HG02970 (cell line): ENCODE results near the gene KRT76.

Experiments used
- ATAC-seq: cut with Tn5 transposase; IDR thresholded peaks from one replicate; pipeline ENCODE4 v1.9.1; 2021; ENCODE audit warnings: mild to moderate bottlenecking, moderate library complexity, moderate number of reproducible peaks; ENCODE audit not compliant: unreplicated experiment, low FRiP score

KRT76 gene

DNA sequence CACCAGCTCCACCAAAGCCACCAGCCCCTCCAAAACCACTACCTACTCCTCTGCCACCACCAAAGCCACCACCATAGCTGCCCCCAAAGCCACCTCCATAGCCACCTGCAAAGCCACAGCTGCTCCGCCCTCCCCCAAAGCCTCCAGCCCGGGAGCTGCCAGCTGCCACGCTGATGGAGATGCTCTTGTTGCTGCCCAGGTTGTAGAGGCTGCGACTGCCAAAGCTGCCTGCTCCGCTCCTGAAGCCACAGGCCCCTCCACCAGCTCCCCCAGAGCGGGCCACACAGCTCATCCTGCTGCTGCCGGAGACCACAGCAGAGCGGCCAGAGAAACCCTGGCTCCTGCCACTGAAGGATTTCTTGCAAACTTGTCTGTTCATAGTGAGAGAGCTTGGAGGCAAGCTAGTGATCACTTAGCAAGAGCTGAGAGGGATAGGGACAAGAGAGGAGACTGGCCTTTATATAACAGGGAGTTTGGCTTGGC, at the start of gene KRT76:
Gene KRT76 (minus strand): TSS at position 433 of the 483 bp plus-strand sequence. CDS start 54 bp downstream, at position 379.
- no peak for ATAC-seq

DNA sequence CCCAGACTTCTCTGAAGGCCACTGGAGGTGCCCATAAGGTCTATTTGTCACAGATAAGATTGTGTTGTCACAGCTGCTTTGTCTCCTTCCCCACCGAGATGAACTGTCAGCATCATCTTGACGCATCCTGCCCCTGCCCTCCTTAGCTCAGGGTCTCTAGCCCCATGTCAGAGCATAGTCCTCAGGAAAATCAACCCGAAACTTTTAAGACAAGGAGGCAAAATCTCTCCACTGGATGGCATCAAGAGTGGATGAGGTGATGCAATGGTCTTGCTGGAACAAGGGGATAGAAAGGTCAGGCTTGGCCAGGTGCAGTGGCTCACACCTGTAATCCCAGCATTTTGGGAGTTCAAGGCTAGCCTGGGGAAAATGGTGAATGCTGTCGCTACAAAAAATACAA, 48.8 kb upstream of the KRT76 start:
- ATAC-seq: no peak

DNA sequence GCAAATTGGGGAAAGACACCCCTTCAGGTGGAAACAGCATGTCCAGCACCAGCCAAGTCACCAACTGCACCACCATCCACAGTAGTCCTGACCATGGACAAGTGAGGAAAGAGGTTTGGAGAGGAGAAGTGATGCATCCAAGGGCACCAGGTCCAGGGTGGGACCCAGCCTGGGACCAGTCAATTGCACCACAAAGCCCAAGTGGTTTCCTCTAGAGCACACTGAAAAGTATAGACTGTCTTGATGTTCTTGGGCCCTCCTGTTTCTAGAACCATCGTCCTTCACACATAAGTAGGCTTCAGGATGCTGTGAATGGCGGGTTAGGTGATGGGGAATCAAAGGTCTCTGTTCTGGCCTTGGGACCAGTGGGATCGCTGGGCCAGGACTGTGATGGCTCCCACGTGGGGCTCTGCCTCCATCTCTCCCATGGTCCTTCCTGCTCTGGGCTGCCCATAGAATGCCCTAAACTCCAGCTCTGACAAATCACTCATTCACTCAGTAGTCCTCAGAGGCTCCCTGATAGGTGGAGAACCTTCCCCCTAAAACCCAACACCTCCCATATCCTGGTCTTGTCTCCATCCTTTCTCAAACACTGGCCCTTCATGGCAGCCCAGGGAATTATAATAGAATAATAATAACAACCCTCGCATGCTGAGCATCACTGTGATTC, 47.7 kb upstream of the KRT76 start:
- no peak for ATAC-seq

DNA sequence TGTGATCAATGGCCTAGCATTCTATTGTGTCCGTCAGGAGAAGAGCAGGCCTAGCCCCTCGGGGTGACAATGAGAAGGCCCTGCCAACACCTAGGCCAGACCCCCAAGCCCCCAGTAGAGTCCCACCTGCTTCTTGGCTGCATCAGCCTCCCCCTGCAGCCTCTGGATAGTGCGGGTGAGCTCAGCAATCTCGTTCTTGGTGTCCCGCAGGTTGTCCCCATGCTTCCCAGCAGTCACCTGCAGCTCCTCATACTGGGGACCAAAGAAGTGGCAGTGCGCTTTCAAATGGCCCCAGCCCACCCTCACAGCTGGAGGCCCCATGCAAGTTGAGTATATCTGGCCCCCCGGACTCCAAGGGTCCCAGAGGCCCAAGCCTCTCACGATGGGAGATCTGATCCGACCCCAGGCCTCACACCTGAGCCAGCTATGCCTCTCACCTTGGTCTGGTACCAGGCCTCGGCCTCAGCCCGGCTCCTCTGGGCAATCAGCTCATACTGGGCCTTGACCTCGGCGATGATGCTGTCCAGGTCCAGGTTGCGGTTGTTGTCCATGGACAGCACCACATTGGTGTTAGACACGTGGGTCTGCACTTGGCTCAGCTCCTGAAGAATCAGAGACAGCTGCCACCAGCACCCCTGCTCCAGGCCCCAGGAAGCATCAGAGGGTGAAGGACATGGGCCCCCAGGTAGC, 46.8 kb upstream of the KRT76 start:
- ATAC-seq: no peak

DNA sequence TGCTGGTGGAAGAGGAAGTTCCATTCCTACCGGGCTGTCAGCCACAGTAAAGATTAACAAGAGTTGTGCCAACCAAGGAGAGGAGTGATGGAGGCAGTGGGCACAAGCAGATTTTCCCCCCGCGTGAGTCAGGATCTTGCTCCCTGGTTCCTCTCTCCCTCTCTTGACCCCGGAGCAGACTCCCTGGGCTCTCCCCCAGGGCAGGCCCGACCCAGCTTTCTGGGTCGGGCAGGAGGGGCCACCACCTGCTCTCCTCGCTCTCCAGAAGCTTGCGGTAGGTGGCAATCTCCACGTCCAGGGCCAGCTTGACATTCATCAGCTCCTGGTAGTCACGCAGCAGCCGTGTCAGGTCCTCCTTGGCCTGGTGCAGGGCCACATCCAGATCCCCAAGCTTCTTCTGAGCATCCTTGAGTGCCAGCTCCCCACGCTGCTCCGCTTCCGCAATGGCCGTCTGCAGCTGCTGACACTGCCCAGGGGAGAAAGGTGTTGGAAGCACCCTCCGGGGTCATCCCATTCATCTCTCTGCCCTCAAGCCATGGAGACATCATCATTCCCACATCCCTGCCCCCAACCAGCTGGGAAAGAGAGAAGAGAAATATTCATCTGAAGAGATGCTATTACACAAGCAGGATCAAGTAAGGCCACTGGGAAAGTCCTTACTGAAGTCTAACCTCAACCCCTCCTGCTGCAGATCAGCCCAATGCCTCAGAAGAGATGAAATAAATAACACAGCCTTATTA, 45.8 kb upstream of the KRT76 start:
- no peak for ATAC-seq

DNA sequence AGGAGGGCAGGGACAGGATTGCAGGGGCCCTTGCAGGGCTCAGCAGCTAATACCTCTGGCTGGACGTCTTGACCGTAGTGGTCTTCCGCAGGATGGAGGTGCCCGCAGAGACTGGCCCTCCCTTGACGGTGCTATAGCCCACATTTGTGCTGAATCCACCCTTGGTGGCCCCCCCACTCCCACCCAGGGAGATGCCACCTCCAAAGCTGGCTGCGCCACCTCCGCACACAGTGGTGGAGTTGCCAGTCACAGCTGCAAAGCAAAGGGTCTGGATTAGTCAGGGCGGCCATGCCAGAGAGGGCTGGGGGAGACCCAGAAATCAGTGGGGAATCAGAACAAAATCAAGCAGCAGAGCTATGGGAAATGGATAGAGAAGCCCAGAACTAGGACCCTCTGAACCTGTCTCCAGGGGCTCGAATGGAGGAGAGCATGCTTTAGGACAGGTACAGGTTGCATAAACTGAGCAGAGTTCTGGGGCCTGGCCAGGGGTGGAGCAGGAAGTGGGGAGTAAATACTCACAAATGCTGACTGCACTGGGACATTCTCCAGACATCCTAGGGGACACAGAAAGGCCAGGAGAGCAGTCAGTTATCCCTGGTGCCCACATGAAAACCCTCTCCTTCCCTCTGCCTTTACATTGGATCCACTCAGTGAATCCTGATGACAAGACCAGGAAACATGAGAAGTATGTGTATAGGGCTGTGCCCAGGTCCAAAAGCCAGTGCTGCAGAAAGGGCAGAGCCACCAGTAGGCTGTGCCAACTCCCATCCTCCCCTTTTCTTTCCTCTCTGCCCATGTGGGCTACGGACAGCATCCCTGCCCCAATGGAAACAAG, 44.9 kb upstream of the KRT76 start:
- no peak for ATAC-seq

DNA sequence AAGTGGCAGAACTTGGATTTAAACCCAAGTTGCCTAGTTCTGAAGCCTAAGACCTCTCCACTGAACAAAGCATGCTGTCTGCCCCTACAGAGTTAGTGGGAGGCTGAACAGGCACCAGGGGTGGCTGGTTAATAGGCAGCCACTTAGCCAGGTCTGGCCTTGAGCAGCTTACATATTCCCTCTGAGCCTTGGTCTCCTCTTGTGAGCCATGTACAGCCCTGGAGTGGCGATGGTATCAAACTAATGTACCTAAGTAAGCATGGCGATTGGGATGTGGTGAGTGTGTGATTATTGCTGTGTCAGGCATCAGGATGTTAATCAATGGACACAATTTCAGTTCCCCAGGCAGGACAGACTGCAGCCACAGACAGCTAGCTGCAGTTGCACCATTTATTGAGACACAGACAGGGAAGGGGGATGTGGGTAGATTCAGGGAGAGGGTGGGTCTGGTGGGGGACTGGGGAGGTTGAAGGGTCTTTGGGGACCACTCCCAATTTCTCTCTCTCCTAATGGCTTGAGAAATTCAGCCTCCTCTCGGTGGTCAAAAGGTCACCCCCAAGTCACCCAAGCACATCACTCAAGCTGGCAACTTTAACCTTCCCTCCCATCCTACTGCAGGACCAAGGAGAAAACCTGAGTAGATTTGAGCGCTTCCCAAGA, 44.1 kb upstream of the KRT76 start:
- no peak for ATAC-seq

DNA sequence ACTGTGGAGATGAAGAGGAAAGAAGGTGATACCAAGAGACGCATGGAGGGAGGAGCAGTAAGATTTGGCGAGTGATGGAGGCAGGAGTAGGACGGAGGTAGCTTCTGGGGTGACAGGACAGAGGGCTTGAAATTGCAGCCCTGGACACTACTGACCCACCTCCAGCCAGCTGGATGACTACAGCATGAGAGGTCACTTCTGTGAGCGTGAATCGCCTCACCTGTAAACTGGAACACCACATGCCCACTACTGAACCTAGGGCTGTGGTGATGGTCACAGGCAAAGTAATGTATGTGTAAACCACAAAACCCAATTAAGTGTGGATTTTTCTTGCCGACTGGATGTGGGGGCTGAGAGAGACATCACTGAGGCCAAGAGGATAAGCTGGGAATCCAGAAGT, 43.4 kb upstream of the KRT76 start:
- ATAC-seq: no peak

DNA sequence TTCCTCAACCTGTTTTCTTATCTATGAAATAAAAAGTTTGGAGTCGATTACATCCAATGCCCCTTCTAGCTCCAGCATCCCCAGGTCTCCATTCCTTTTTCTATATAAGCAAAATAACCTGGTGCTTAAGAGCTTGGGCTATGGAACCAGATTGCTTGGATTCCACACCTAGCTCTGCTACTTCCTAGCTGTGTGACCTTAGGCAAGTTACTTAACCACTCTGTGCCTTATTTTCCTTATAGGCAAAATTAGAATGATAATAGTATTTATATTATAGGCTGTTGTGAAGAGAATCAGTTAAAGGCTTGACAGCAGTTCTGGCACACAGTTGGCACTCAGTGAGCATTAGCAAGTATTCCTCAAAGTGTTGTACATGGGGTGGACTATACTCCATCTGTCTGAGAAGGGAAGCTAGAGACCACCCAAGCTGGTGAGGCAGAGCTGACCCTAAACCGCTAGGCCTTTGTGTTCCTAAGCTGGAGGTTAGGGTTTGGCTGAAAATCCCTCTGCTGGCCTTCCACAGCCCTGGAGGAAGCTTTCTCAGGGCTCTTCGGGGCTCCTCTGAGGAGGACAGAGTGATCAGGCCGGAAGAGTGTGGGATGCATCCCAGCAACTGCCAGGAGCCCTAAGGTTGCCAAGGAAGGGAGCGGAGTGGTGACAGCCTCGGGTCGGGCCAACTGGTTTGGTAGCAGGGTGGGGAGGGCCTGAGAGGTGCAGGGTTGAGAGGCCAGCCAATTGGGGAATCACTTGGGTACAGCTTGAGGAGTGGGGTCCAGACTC, 42.8 kb upstream of the KRT76 start:
- no peak for ATAC-seq

DNA sequence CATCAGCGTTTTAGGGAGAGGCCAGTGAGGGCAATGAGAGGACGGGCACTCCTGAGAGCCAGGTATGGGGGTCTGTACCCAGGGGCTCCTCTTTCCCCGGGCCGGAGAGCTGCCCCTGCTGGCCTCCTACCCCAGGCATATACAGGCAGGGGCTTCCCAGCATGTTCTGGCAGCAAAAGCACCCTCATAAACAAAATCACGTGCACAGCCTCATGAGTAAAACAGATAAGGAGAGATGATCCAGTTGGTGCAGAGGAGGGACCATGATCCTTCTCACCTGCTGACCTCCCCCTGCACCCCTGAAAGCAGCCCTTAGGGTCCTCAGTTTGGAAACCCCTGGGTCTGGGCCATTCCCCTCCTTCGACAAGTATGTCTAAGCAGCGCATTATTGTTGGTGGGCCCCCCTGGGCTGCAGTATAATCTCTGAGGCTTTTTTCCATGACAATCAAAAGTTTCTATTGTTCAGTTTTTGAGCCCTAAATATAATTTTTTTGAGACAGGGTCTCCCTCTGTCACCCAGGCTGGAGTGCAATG, 41.8 kb upstream of the KRT76 start:
- ATAC-seq: no peak

DNA sequence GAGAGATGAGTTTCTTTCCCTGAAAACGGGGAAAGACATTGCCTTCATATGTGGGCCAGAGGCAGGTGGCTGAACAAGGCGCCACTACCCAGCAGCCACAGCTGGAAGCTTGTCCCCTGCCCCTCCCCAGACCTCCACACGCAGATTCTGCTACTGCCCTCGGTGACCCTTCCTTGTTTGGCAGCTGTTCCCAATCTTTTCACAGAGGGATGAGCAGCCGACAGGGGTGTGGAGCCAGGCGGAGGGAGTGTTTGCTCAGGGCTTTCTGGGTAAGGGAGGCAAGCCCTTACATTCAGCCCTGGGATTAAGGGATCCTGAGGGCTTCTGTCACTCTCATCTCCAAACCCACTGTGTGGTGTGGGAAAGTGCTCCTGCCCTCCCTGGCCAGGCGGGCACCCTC, 41.2 kb upstream of the KRT76 start:
- ATAC-seq: no peak

DNA sequence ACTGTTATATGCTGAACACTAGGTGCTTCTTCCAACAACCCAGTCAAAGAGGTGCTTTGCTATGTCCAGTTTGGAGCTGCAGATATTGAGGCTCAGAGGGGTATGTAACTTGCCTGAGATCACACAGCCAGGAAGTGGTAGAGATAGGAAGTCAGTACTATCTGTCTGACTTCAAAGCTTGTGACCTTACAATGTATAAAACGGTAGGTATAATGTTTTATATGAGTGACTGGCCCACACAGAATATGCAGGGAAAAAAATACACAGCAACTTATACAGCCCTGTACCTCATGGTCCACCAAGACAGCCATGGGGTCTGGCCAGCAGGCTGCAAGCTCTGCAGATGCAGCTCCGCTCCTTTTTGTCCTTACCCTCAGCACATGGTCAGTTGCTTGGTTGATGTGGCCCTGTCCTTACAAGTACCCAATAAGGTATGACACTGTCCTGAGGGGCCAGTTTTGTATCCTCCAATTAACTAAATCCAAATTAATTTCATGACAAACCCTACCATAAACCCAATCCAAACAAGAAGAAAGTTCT, 40.6 kb upstream of the KRT76 start:
- ATAC-seq: no peak

DNA sequence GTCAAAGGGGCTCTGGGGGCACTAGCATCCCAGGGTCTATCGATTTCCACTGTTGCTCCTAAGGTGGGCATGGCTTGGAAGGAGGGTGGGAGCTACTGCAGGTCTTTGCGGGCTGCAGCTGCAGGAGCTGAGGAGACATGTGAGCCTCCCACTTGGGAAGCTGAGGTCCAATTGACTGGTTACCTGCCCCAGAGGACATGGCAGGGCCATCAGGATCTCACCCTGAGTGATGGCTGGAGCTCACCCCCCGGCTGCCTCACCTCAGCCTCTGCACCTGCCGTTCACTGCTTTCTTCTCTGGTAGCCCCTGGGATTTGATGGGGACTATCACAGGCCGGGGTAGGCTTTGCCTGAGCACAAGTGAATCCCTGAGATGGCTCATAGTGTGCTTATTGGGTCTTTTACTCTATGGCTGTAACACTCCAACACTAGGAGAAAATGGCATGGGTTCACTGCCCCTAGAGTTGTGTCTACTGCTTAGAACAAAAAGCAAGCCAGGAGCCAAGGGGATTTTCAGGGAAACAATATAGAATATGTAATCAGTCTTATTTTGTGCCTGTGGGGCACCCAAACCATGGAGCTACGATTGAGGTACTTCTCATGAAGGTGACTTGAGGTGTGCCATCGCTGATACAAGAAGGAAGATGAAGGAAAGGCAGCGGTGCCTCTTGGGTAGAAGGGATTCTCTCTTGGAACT, 40.0 kb upstream of the KRT76 start:
- no peak for ATAC-seq

DNA sequence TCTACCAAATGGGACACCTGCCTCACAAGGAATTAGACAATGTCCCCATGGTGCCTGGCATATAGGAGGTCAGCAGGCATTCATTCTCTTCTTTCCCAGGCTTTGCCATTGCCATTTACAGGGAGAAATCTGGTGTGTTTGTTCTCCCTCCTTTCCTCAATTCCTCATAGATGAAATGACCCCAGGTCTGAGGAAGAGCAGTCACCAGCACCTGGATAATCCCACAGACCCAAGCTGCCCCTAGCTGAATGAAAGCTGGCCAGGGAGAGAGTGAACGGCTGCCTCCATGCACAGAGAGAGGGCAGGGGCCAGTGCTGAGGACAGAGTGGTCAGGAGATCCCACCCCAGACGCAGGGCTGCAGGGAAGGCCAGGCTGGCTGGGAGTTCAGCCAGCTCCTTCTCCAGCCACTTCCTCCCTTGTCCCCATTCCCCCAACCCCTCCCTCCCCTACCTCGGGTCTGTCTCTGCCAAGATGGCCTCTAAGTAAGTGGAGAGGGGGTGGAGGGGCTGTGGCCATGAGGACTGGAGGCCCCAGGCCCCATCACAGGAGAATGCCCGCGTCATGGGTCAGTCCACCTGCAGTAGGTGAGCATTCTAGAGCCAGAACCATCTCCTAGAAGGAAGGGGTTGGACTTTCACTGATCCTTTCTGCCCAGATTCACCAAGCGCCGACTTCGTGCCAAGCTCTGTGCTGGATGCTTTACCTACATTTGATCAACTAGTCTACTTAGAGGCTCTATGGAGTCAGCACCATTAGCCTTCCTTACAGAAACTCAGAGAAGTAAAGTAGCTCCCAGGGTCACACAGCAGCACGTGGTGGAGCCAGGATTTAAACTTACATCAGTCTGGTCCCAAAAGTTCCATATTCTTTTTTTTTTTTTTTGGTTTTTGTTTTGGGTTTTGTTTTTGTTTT, 38.8 kb upstream of the KRT76 start:
- no peak for ATAC-seq

DNA sequence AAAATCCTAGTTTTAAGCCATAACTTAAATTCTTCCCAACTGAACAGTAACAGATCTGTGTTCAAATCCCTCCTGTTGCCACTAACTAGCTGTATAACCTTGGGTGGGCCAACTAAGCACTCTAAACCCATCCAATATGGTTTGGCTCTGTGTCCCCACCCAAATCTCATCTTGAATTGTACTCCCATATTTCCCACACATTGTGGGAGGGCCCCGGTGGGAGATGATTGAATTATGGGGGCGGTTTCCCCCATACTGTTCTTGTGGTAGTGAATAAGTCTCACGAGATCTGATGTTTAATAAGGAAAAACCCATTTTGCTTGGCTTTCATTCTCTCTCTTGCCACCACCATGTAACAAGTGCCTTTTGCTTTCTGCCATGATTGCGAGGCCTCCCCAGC, 38.0 kb upstream of the KRT76 start:
- no peak for ATAC-seq

DNA sequence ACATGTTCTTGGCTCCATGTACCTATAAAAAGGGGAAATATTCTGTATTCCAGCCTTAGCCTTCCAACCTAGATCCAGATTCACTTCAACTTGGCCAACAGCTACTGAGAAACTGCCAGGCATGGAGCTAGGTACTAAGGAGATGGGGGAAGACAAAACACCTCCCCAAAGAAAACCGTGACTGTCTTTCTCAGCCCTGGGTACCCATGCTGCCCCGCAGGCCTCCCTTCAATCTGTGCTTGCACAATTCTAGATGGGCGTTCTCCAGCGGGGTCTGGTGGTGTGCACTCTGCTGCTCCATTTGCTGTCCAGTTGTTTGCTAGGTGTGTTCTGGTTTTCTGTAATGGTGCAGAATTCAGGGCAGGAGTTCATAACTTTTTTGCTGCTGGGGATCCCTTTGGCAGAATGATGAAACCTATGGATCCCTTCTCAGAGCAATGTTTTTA, 37.6 kb upstream of the KRT76 start:
- no peak for ATAC-seq
